HL-60 (cell line): ENCODE data around the gene AGR2.

Experiments used
- DNase-seq, 2 experiments: peaks; one replicate each; pipeline ENCODE4 v3.0.0-alpha.2; 2010 to 2020; ENCODE audit warnings: low read depth in 1 of 2, low spot score in 1 of 2
- H3K27ac ChIP-seq: fragments of 250-450 bp; sonication (Bioruptor Pico); replicated peaks from 2 replicates; pipeline ENCODE4 v1.5.1; 2020; ENCODE audit warnings: mild to moderate bottlenecking, moderate library complexity
- H3K27me3 ChIP-seq: fragments of 250-450 bp; sonication (Bioruptor Pico); 2 replicates; pipeline ENCODE4 v1.5.1; 2021; ENCODE audit warnings: mild to moderate bottlenecking, moderate library complexity; ENCODE audit not compliant: insufficient read depth, poor library complexity, severe bottlenecking
- H3K4me3 ChIP-seq: replicated peaks from 2 replicates; pipeline ENCODE4 v1.5.1; 2011; ENCODE audit warnings: mild to moderate bottlenecking, control low read depth, low read length; ENCODE audit not compliant: insufficient read depth
- CTCF ChIP-seq: IDR thresholded peaks from one replicate; pipeline ENCODE4 v1.5.1; 2011; ENCODE audit warnings: low read length, control low read depth, inconsistent platforms; ENCODE audit not compliant: insufficient read depth
- GABPA ChIP-seq: IDR thresholded peaks from 2 replicates; pipeline ENCODE4 v1.6.1; 2012; ENCODE audit warnings: low read depth
- POLR2AphosphoS5 ChIP-seq: IDR thresholded peaks from 2 replicates; pipeline ENCODE4 v1.6.1; 2012; ENCODE audit warnings: low read depth
- SPI1 ChIP-seq: IDR thresholded peaks from 2 replicates; pipeline ENCODE4 v1.6.1; 2012; ENCODE audit warnings: low read depth, mild to moderate bottlenecking, borderline replicate concordance
- TF ChIP-seq, protein P1 (sequence below): IDR thresholded peaks from 2 replicates; pipeline ENCODE4 v1.6.1; 2012; ENCODE audit warnings: low read depth; ENCODE audit not compliant: insufficient replicate concordance

Gene AGR2

DNA sequence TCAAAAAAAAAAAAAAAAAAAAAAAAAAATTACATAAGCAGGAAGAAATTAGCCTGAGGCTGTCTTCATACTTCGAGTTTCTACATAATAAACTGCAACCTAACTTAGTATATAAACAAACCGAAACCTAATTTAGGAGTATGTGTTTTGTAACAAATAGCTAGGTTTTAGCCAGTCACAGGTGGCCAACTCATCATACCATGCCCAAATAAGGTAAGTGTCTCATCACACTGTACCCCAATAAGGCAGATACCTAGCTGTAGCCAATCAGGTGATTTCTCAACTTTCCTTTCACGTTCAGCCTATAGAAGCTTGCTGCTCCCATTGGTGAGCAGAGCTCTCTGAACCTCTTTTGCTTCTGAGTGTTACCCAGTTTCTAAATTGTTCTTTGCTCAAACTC is 13.9 kb upstream of the AGR2 start:
- TF ChIP-seq SPI1 (no peak), POLR2AphosphoS5 (no peak), GABPA (no peak), CTCF (no peak)
- TF ChIP-seq, protein P1, sequence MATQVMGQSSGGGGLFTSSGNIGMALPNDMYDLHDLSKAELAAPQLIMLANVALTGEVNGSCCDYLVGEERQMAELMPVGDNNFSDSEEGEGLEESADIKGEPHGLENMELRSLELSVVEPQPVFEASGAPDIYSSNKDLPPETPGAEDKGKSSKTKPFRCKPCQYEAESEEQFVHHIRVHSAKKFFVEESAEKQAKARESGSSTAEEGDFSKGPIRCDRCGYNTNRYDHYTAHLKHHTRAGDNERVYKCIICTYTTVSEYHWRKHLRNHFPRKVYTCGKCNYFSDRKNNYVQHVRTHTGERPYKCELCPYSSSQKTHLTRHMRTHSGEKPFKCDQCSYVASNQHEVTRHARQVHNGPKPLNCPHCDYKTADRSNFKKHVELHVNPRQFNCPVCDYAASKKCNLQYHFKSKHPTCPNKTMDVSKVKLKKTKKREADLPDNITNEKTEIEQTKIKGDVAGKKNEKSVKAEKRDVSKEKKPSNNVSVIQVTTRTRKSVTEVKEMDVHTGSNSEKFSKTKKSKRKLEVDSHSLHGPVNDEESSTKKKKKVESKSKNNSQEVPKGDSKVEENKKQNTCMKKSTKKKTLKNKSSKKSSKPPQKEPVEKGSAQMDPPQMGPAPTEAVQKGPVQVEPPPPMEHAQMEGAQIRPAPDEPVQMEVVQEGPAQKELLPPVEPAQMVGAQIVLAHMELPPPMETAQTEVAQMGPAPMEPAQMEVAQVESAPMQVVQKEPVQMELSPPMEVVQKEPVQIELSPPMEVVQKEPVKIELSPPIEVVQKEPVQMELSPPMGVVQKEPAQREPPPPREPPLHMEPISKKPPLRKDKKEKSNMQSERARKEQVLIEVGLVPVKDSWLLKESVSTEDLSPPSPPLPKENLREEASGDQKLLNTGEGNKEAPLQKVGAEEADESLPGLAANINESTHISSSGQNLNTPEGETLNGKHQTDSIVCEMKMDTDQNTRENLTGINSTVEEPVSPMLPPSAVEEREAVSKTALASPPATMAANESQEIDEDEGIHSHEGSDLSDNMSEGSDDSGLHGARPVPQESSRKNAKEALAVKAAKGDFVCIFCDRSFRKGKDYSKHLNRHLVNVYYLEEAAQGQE: no peak
- H3K27ac ChIP-seq: no peak overlapping the region

DNA sequence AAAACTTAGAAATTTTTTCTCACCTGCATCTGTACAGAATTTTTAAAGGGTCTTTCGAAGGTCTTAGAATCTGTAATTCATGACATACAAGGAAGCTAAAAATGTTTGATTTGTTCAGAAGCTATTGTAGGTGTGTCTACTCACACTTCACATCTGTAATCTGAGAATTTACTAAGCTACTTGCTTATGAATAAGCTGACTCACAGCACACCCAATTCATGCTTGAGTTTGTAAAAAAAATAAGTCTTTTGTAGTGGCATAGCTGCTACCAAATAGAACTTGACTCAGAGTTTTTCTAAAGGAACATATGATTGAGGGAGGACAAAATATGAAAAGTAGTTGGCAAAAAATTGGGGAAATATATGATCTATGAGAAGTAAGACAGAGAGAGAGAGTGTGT is 12.7 kb upstream of the AGR2 start:
- DNase-seq: no peak
- H3K27me3 ChIP-seq: no peaks in the 10 kb centered on the region
- peak overlapping the region; percentile 49; the same call in 1 of the 2 replicates for H3K27ac ChIP-seq
- H3K4me3 ChIP-seq: no peak overlapping the region
- no peak for TF ChIP-seq SPI1
- TF ChIP-seq GABPA: no peak
- no peak for TF ChIP-seq CTCF
- TF ChIP-seq, protein P1: no peak
- TF ChIP-seq POLR2AphosphoS5: no peak

More for the DNA sequence above, 13.9 kb upstream of the AGR2 start:
- H3K27me3 ChIP-seq: no peaks in the 10 kb centered on the region
- no peak overlapping the region for H3K4me3 ChIP-seq
- no peak for DNase-seq

GRCh38 chr7:16816824-16817223 is 12.0 kb upstream of the AGR2 start:
- peak overlapping the region; percentile 49 for H3K27ac ChIP-seq
- H3K4me3 ChIP-seq: no peak overlapping the region
- DNase-seq: peak in 1 of 2 experiments; percentile 44
- TF ChIP-seq, protein P1: no peak
- peak; percentile 59; the same call in 1 of the 2 replicates for TF ChIP-seq SPI1
- no peaks in the 10 kb centered on the region for H3K27me3 ChIP-seq

- no peak for TF ChIP-seq GABPA
- TF ChIP-seq, protein P1: no peak
- TF ChIP-seq SPI1: no peak
- no peak for TF ChIP-seq CTCF
- no peak for TF ChIP-seq POLR2AphosphoS5
- H3K4me3 ChIP-seq: no peak overlapping the region
Measured at GRCh38 chr7:16815001-16815400, 10.2 kb upstream of the AGR2 start.

More at GRCh38 chr7:16815001-16815400, 10.2 kb upstream of the AGR2 start:
- no peak for DNase-seq
- Histone ChIP-seq H3K27me3 (no peaks in the 10 kb centered on the region), H3K27ac (no peak overlapping the region)
